OCI-LY3 (cell line): ENCODE data around the gene PKP4.
A peak's percentile ranks its signal among the peaks of the same experiment; 100 is the strongest.
"Not testable (repeated sequence)": the region's sequence is repeated elsewhere in the genome, so short reads cannot be mapped to it uniquely, and the experiment has no call there.

ENCODE experiments used
- H2AFZ ChIP-seq: fragments of 200-600, 300-600 bp; shearing (Covaris generic); 2 replicates; pipeline ENCODE4 v1.6.0; 2014; ENCODE audit warnings: antibody characterized with exemption, low read depth, low read length
- H3K27ac ChIP-seq: fragments of 200-600, 300-600 bp; sonication (generic); 2 replicates; pipeline ENCODE4 v1.5.1; 2014; ENCODE audit warnings: mild to moderate bottlenecking, low read length, moderate library complexity, mixed read lengths
- H3K27me3 ChIP-seq: fragments of 200-600, 300-600 bp; sonication (generic); 2 replicates; pipeline ENCODE4 v1.6.1; 2014; ENCODE audit warnings: low read depth, low read length, mixed read lengths
- H3K36me3 ChIP-seq: fragments of 200-600, 300-600 bp; sonication (generic); replicated peaks from 2 replicates; pipeline ENCODE3; 2014; ENCODE audit warnings: low read depth, low read length, mixed read lengths
- H3K4me1 ChIP-seq: fragments of 300-600, 200-600 bp; sonication (generic); 2 replicates; pipeline ENCODE4 v1.6.1; 2014; ENCODE audit warnings: low read length, mixed read lengths
- H3K4me2 ChIP-seq: fragments of 200-600, 300-600 bp; sonication (generic); 2 replicates; pipeline ENCODE4 v1.6.1; 2014; ENCODE audit warnings: low read length, mixed read lengths
- H3K4me3 ChIP-seq: fragments of 300-600, 200-600 bp; sonication (generic); 2 replicates; pipeline ENCODE4 v1.5.1; 2014; ENCODE audit warnings: antibody characterized with exemption, mild to moderate bottlenecking, low read length, moderate library complexity
- H3K79me2 ChIP-seq: fragments of 300-600, 200-600 bp; shearing (Covaris generic); 2 replicates; pipeline ENCODE4 v1.6.1; 2014; ENCODE audit warnings: mild to moderate bottlenecking, low read length, mixed read lengths
- H3K9ac ChIP-seq: fragments of 300-600, 200-600 bp; shearing (Covaris generic); 2 replicates; pipeline ENCODE4 v1.6.0; 2014; ENCODE audit warnings: mild to moderate bottlenecking, low read length, moderate library complexity
- H3K9me3 ChIP-seq: fragments of 200-600, 300-600 bp; shearing (Covaris generic); 2 replicates; pipeline ENCODE4 v1.6.1; 2014; ENCODE audit warnings: low read length, mixed read lengths; ENCODE audit not compliant: insufficient read depth
- H4K20me1 ChIP-seq: fragments of 200-600, 300-600 bp; sonication (generic); 2 replicates; pipeline ENCODE4 v1.6.1; 2016; ENCODE audit warnings: low read length, mixed read lengths; ENCODE audit not compliant: insufficient read depth
- CTCF ChIP-seq: fragments of 200-600, 300-600 bp; sonication (generic); IDR thresholded peaks from 2 replicates; pipeline ENCODE4 v1.5.1; 2014; ENCODE audit warnings: antibody characterized with exemption, low read length, low read depth
- EZH2phosphoT487 ChIP-seq: fragments of 200-600 bp; shearing (Covaris generic); IDR thresholded peaks from 2 replicates; pipeline ENCODE4 v1.6.1; 2018; ENCODE audit warnings: antibody characterized with exemption, mixed run types, low read depth

The PKP4 gene

GRCh38 chr2:158464426-158465281, 7.9 kb downstream of the PKP4 start:
- Histone ChIP-seq H3K9me3 (no peaks in the 10 kb centered on the region), H3K4me3 (no peak overlapping the region), H3K36me3 (no peaks in the 10 kb centered on the region), H3K4me1 (peaks cover 18% of the 10 kb centered on the region), H3K27me3 (no peaks in the 10 kb centered on the region), H3K79me2 (peaks cover 67% of the 10 kb centered on the region), H3K4me2 (no peak overlapping the region), H4K20me1 (peaks cover 42% of the 10 kb centered on the region), H3K27ac (no peak overlapping the region), H2AFZ (no peak overlapping the region), H3K9ac (no peak overlapping the region)
- TF ChIP-seq CTCF: peak; percentile 59
- TF ChIP-seq EZH2phosphoT487: no peak

- H3K79me2 ChIP-seq: peaks cover 43% of the 10 kb centered on the region
Observed at GRCh38 chr2:158467248-158467647, 10.5 kb downstream of the PKP4 start.

DNA sequence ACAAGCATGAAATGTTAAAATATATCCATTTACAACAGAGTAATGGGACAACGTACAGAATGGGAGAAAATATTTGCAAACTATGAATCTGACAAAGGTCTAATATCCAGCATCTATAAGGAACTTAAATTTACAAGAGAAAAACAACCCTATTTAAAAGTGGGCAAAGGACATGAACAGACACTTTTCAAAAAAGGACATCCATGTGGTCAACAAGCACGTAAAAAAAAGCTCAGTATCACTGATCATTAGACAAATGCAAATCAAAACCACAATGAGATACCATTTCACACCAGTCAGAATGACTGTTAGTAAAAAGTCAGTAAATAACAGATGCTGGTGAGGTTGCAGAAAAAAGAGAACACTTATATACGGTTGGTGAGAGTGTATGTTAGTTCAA, 16.1 kb downstream of the PKP4 start:
- H3K27ac ChIP-seq, H3K27me3 ChIP-seq, H3K4me1 ChIP-seq, H3K79me2 ChIP-seq, H3K4me3 ChIP-seq, H3K4me2 ChIP-seq, H4K20me1 ChIP-seq, H3K9ac ChIP-seq, H3K9me3 ChIP-seq, H2AFZ ChIP-seq: not testable (repeated sequence)
- H3K36me3 ChIP-seq: peaks cover 12% of the 10 kb centered on the region

More at GRCh38 chr2:158467248-158467647, 10.5 kb downstream of the PKP4 start:
- Histone ChIP-seq H3K4me3 (no peak overlapping the region), H3K36me3 (peaks cover 12% of the 10 kb centered on the region), H3K27ac (no peak overlapping the region), H3K9me3 (no peaks in the 10 kb centered on the region), H2AFZ (no peak overlapping the region), H4K20me1 (peaks cover 23% of the 10 kb centered on the region), H3K4me1 (no peaks in the 10 kb centered on the region), H3K4me2 (no peak overlapping the region), H3K9ac (no peak overlapping the region), H3K27me3 (no peaks in the 10 kb centered on the region)
- TF ChIP-seq CTCF (no peak), EZH2phosphoT487 (no peak)

GRCh38 chr2:158473300-158473699, 16.5 kb downstream of the PKP4 start:
- H2AFZ ChIP-seq, H3K4me2 ChIP-seq, H4K20me1 ChIP-seq, H3K27me3 ChIP-seq, H3K9ac ChIP-seq, H3K4me1 ChIP-seq, H3K9me3 ChIP-seq, H3K27ac ChIP-seq, H3K79me2 ChIP-seq, H3K4me3 ChIP-seq: not testable (repeated sequence)
- H3K36me3 ChIP-seq: peaks cover 12% of the 10 kb centered on the region

DNA sequence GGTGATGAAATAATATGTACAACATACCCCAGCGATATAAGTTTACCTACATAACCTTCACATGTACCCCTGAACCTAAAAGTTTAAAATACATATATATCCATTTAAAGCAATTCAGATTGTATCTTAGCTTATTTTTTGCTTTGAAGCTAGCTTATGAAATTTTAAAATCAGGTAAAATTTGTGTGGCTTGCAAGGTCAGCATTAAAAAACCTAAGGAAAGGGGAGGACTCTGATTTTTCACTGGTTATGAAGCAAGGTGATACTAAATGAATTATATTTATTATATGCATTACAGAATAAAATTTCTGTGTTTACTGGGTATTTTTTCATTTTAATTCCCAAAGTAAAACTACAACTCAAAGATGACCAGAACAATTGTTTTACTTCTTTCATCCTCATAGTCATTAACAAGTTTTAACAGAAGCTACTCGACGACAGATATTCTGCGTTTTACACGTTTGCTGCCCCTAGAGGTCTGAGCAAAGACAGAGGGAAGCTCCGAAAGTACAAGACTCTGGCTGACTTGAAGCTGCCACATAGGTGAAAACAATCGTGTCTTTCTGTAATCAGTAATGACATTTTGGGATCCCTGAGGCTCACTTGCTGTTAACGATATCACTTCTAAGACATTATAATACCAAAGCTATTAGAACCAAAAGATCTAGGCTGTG, 17.1 kb downstream of the PKP4 start:
- no peaks in the 10 kb centered on the region for H3K27me3 ChIP-seq

DNA sequence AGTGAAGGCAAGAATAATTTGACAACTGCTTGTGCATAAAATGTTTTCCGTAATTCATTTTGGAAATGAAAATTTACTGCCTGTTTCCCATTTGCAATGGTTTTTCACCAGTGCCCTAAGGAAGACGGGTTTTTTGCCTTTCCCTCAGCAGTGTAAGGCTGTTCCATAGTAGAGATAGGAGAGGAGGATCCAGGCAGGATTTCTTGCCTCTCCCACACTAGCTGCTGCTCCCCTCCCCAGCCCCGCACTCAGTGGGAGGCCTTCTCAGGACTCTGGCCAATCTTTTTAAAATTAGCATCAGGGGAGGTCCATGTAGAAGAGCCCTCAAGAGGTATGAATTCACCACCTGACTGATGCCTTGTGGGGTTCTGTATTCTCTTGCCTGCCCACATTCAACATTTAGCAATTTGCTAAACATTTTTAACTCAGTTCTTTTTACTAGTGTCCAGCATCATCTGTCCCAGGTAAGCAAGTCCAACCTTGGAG, 17.8 kb downstream of the PKP4 start:
- H3K9me3 ChIP-seq, H3K79me2 ChIP-seq, H3K27ac ChIP-seq, H3K4me1 ChIP-seq, H3K4me3 ChIP-seq, H2AFZ ChIP-seq, H3K27me3 ChIP-seq, H4K20me1 ChIP-seq, H3K9ac ChIP-seq, H3K4me2 ChIP-seq: not testable (repeated sequence)
- peaks cover 12% of the 10 kb centered on the region for H3K36me3 ChIP-seq

More for the DNA sequence above, 17.1 kb downstream of the PKP4 start:
- H3K4me3 ChIP-seq: no peak overlapping the region
- H3K79me2 ChIP-seq: no peaks in the 10 kb centered on the region
- H3K9ac ChIP-seq: no peak overlapping the region
- no peaks in the 10 kb centered on the region for H3K4me1 ChIP-seq
- H3K27ac ChIP-seq: no peak overlapping the region
- H3K4me2 ChIP-seq: no peak overlapping the region
- H4K20me1 ChIP-seq: no peaks in the 10 kb centered on the region
- H2AFZ ChIP-seq: no peak overlapping the region
- H3K9me3 ChIP-seq: no peaks in the 10 kb centered on the region
- peaks cover 12% of the 10 kb centered on the region for H3K36me3 ChIP-seq
- TF ChIP-seq EZH2phosphoT487 (no peak), CTCF (no peak)
